H9 (cell line): ENCODE data around the gene GSTM3. TPM values are rescaled to one million over a fixed set of nuclear protein-coding genes. Genes with fewer than 3 reads are reported as not detected.
A peak's percentile ranks its signal among the peaks of the same experiment; 100 is the strongest.

Experiments
- DNase-seq: peaks from one replicate; pipeline ENCODE4 v3.0.0-alpha.2; 2017
- H2AFZ ChIP-seq: one replicate; pipeline ENCODE4 v1.6.1; 2013; ENCODE audit warnings: mild to moderate bottlenecking, low read length, control low read depth, moderate library complexity
- H2AK5ac ChIP-seq: 2 replicates; pipeline ENCODE4 v1.6.1; 2013; ENCODE audit warnings: low read length, control low read depth, mixed read lengths; ENCODE audit not compliant: insufficient read length
- H2BK120ac ChIP-seq: one replicate; pipeline ENCODE4 v1.6.1; 2013; ENCODE audit warnings: low read depth, mild to moderate bottlenecking, low read length, control low read depth, inconsistent platforms; ENCODE audit not compliant: poor library complexity, severe bottlenecking
- H2BK12ac ChIP-seq: 2 replicates; pipeline ENCODE4 v1.6.1; 2013; ENCODE audit warnings: low read length, control low read depth, mixed read lengths, low read depth; ENCODE audit not compliant: insufficient read length
- H2BK15ac ChIP-seq: 2 replicates; pipeline ENCODE4 v1.6.1; 2013; ENCODE audit warnings: low read depth, low read length, control low read depth
- H2BK20ac ChIP-seq: one replicate; pipeline ENCODE4 v1.6.1; 2013; ENCODE audit warnings: low read depth, mild to moderate bottlenecking, low read length, control low read depth, inconsistent platforms; ENCODE audit not compliant: poor library complexity, severe bottlenecking
- H2BK5ac ChIP-seq: 2 replicates; pipeline ENCODE4 v1.6.1; 2013; ENCODE audit warnings: low read length, control low read depth, mixed read lengths; ENCODE audit not compliant: insufficient read length
- H3K14ac ChIP-seq: 2 replicates; pipeline ENCODE4 v1.6.1; 2013; ENCODE audit warnings: low read length, control low read depth; ENCODE audit not compliant: insufficient read depth
- H3K18ac ChIP-seq: 2 replicates; pipeline ENCODE4 v1.6.1; 2013; ENCODE audit warnings: low read depth, mild to moderate bottlenecking, mixed read lengths, low read length, control low read depth; ENCODE audit not compliant: insufficient read length
- H3K23ac ChIP-seq: 2 replicates; pipeline ENCODE4 v1.6.1; 2013; ENCODE audit warnings: low read length, control low read depth, mixed read lengths, low read depth; ENCODE audit not compliant: insufficient read length
- H3K23me2 ChIP-seq: 2 replicates; pipeline ENCODE4 v1.6.1; 2013; ENCODE audit warnings: low read depth, mild to moderate bottlenecking, mixed read lengths, low read length, control low read depth; ENCODE audit not compliant: insufficient read length, poor library complexity, severe bottlenecking
- H3K27ac ChIP-seq: 2 replicates; pipeline ENCODE4 v1.5.1; 2013; ENCODE audit warnings: low read length, control low read depth, mixed read lengths, low read depth; ENCODE audit not compliant: insufficient read length
- H3K27me3 ChIP-seq: 2 replicates; pipeline ENCODE4 v1.6.1; 2013; ENCODE audit warnings: low read length, control low read depth, inconsistent platforms; ENCODE audit not compliant: insufficient read depth
- H3K4ac ChIP-seq: 2 replicates; pipeline ENCODE4 v1.6.1; 2013; ENCODE audit warnings: low read depth, mild to moderate bottlenecking, control low read depth, inconsistent platforms, low read length, moderate library complexity
- H3K4me1 ChIP-seq: 2 replicates; pipeline ENCODE4 v1.6.1; 2013; ENCODE audit warnings: low read length, control low read depth, inconsistent platforms; ENCODE audit not compliant: insufficient read depth
- H3K4me2 ChIP-seq: 2 replicates; pipeline ENCODE4 v1.6.1; 2013; ENCODE audit warnings: low read length, control low read depth, mixed read lengths; ENCODE audit not compliant: insufficient read length, insufficient read depth
- H3K56ac ChIP-seq: 2 replicates; pipeline ENCODE4 v1.6.1; 2013; ENCODE audit warnings: low read depth, mild to moderate bottlenecking, mixed read lengths, low read length, control low read depth; ENCODE audit not compliant: insufficient read length
- H3K79me1 ChIP-seq: 2 replicates; pipeline ENCODE4 v1.6.1; 2013; ENCODE audit warnings: low read depth, mild to moderate bottlenecking, moderate library complexity, low read length, control low read depth, inconsistent platforms; ENCODE audit not compliant: insufficient read depth, poor library complexity, severe bottlenecking
- H3K79me2 ChIP-seq: 2 replicates; pipeline ENCODE4 v1.6.1; 2013; ENCODE audit warnings: low read length, control low read depth, inconsistent platforms; ENCODE audit not compliant: insufficient read depth
- H3K9ac ChIP-seq: 2 replicates; pipeline ENCODE4 v1.6.1; 2013; ENCODE audit warnings: low read length, control low read depth, mixed read lengths; ENCODE audit not compliant: insufficient read length; ENCODE audit errors: extremely low read depth
- H3K9me3 ChIP-seq: one replicate; pipeline ENCODE4 v1.6.1; 2013; ENCODE audit warnings: low read depth, low read length, inconsistent platforms; ENCODE audit not compliant: control insufficient read depth
- H3T11ph ChIP-seq: one replicate; pipeline ENCODE4 v1.6.1; 2013; ENCODE audit warnings: mild to moderate bottlenecking, low read length, control low read depth, inconsistent platforms
- H4K20me1 ChIP-seq: one replicate; pipeline ENCODE4 v1.6.1; 2013; ENCODE audit not compliant: control insufficient read depth, insufficient read length, insufficient read depth
- H4K5ac ChIP-seq: 2 replicates; pipeline ENCODE4 v1.6.1; 2013; ENCODE audit warnings: low read depth, mild to moderate bottlenecking, mixed read lengths, low read length, control low read depth; ENCODE audit not compliant: insufficient read length
- H4K8ac ChIP-seq: replicated peaks from 2 replicates; pipeline ENCODE4 v1.6.1; 2013; ENCODE audit warnings: low read length, control low read depth, mixed read lengths, low read depth; ENCODE audit not compliant: insufficient read length
- H4K91ac ChIP-seq: 2 replicates; pipeline ENCODE4 v1.6.1; 2013; ENCODE audit warnings: low read depth, mild to moderate bottlenecking, moderate library complexity, mixed read lengths, low read length, control low read depth; ENCODE audit not compliant: insufficient read length
- H3K27ac Mint-ChIP-seq, 3 experiments: 2 replicates in 2 of 3; 3 replicates in 1 of 3; pipeline ENCODE4 v1.8.0; 2020 to 2021; ENCODE audit warnings: mixed read lengths in 3 of 3, mild to moderate bottlenecking in 1 of 3, moderate library complexity in 1 of 3
- H3K27me3 Mint-ChIP-seq: 2 replicates; pipeline ENCODE4 v1.8.0; 2021; ENCODE audit warnings: low read depth, mild to moderate bottlenecking, moderate library complexity, mixed read lengths
- H3K36me3 Mint-ChIP-seq, 3 experiments: 2 replicates in 2 of 3; 3 replicates in 1 of 3; pipeline ENCODE4 v1.8.0; 2020 to 2021; ENCODE audit warnings: low read depth in 3 of 3, mixed read lengths in 3 of 3; ENCODE audit not compliant: insufficient read depth in 1 of 3
- H3K4me1 Mint-ChIP-seq, 2 experiments: 2 replicates each; pipeline ENCODE4 v1.8.0; 2020; ENCODE audit warnings: mixed read lengths in 2 of 2
- H3K4me3 Mint-ChIP-seq, 2 experiments: 2 replicates in 1 of 2; 3 replicates in 1 of 2; pipeline ENCODE4 v1.8.0; 2020 to 2021; ENCODE audit warnings: mild to moderate bottlenecking in 2 of 2, mixed read lengths in 2 of 2, moderate library complexity in 1 of 2
- H3K9me3 Mint-ChIP-seq, 2 experiments: 2 replicates in 1 of 2; 3 replicates in 1 of 2; pipeline ENCODE4 v1.8.0; 2020; ENCODE audit warnings: mild to moderate bottlenecking in 2 of 2, mixed read lengths in 2 of 2, moderate library complexity in 1 of 2
- WGBS: extraction: QIAGEN DNeasy Blood & Tissue Kit; methylation state at CpG from one replicate; pipeline ENCODE4 v1.1.7; 2013; ENCODE audit warnings: missing lambda C conversion rate, low lambda C conversion rate, mixed read lengths; ENCODE audit not compliant: insufficient read length; ENCODE audit errors: extremely low coverage; 5-methylcytosine and 5-hydroxymethylcytosine counted together
- total RNA-seq: library from RNA; stranded (reverse); gene quantifications from 2 replicates; pipeline ENCODE4 v1.2.1, GENCODE V29; 2021
- TF ChIP-seq, protein P1 (sequence below): fragments of 200-600 bp; sonication (generic); conservative IDR thresholded peaks from 3 replicates; pipeline ENCODE4 v1.8.0; 2021; ENCODE audit warnings: antibody characterized with exemption, mild to moderate bottlenecking

GSTM3 gene
- total RNA-seq, 1 experiment from 2014 or later = 3.5 TPM

DNA sequence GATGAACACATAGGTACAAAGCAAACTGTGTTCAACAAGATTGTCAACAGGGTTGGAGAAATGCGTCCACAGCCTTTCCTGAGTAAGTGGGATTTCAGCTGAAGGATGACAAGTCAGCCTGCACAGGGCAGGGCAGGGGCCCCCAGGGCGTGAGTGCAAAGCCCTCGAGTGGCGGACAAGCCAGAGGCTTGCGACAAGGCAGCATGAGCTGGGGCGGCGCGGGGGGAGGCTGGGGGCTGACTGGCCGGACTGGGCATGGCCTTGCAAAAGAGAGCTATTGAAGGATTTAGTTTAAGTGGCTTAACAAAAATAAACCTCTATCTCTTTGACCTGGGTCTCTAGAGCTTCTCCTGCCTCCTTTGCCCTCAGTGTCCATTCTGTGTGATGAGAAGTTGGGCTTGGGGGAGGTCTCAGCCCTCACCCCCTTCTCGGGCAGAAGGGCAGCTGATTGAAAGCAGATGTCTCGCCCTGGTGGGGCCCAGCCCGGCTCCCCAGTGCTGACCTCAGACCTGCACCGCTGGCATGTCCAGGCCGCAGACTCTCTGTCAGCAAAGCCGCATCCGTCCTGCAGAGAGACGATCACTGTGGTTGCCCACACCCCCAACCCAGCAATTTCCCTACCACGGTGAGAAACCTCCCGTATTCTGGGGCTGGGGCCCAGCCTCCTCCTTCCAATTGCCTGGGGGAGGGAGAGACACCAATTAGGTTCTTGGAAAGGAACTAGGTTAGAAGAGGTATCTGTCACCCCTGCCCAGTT, 47.2 kb upstream of the GSTM3 start:
- no CpG with 5 or more reads among the region's 19 CpGs for WGBS
- H3K27me3 Mint-ChIP-seq = peaks cover 2% of the 10 kb centered on the region

More for the DNA sequence above, 47.2 kb upstream of the GSTM3 start:
- Histone ChIP-seq H2AK5ac (no peak overlapping the region), H4K5ac (no peak overlapping the region), H2BK15ac (no peak overlapping the region), H2BK5ac (no peak overlapping the region), H3K27me3 (no peaks in the 10 kb centered on the region), H3K56ac (no peak overlapping the region), H3K79me1 (no peaks in the 10 kb centered on the region), H3K4me2 (no peak overlapping the region), H2BK120ac (no peak overlapping the region), H2BK20ac (no peak overlapping the region), H3K23me2 (no peaks in the 10 kb centered on the region), H3K4me1 (peaks cover 6% of the 10 kb centered on the region; the same call in 1 of the 2 replicates), H3K18ac (no peak overlapping the region), H3K4ac (no peak overlapping the region), H3K79me2 (no peaks in the 10 kb centered on the region), H2BK12ac (no peak overlapping the region), H3K9ac (no peak overlapping the region), H3K14ac (no peak overlapping the region), H4K91ac (no peak overlapping the region), H2AFZ (no peak overlapping the region), H3K9me3 (no peaks in the 10 kb centered on the region), H4K20me1 (no peaks in the 10 kb centered on the region), H3K23ac (no peak overlapping the region), H3K27ac (no peak overlapping the region), H3T11ph (no peak overlapping the region), H4K8ac (no peak overlapping the region)
- no peaks in the 10 kb centered on the region; a peak in 1 of 7 replicates for H3K36me3 Mint-ChIP-seq
- no peaks in the 10 kb centered on the region for H3K9me3 Mint-ChIP-seq
- peaks cover 36 to 40% of the 10 kb centered on the region in 2 experiments for H3K4me1 Mint-ChIP-seq
- no peak overlapping the region for H3K4me3 Mint-ChIP-seq
- TF ChIP-seq, protein P1, sequence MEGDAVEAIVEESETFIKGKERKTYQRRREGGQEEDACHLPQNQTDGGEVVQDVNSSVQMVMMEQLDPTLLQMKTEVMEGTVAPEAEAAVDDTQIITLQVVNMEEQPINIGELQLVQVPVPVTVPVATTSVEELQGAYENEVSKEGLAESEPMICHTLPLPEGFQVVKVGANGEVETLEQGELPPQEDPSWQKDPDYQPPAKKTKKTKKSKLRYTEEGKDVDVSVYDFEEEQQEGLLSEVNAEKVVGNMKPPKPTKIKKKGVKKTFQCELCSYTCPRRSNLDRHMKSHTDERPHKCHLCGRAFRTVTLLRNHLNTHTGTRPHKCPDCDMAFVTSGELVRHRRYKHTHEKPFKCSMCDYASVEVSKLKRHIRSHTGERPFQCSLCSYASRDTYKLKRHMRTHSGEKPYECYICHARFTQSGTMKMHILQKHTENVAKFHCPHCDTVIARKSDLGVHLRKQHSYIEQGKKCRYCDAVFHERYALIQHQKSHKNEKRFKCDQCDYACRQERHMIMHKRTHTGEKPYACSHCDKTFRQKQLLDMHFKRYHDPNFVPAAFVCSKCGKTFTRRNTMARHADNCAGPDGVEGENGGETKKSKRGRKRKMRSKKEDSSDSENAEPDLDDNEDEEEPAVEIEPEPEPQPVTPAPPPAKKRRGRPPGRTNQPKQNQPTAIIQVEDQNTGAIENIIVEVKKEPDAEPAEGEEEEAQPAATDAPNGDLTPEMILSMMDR = no peak
- H3K27ac Mint-ChIP-seq = no peak overlapping the region
- peak; percentile 18 for DNase-seq
